HEK293 (cell line): ENCODE results near the gene TNPO3.
A peak's percentile ranks its signal among the peaks of the same experiment; 100 is the strongest.

ENCODE experiments used
- ATF2 ChIP-seq: fragments of 450-650 bp; formaldehyde crosslinking; IDR thresholded peaks from 2 replicates; pipeline ENCODE4 v1.5.1; 2016; ENCODE audit warnings: missing biosample characterization, missing genetic modification characterization, low read depth
- BCL11B ChIP-seq: fragments of 450-650 bp; formaldehyde crosslinking; IDR thresholded peaks from 2 replicates; pipeline ENCODE4 v1.5.1; 2016; ENCODE audit warnings: low read depth, missing biosample characterization, missing genetic modification characterization
- GLIS2 ChIP-seq: fragments of 450-650 bp; formaldehyde crosslinking; IDR thresholded peaks from 2 replicates; pipeline ENCODE4 v1.5.1; 2016; ENCODE audit warnings: missing biosample characterization, missing genetic modification characterization
- IKZF3 ChIP-seq: fragments of 450-650 bp; IDR thresholded peaks from 2 replicates; pipeline ENCODE4 v1.5.0; 2018; ENCODE audit warnings: missing biosample characterization, mild to moderate bottlenecking, missing genetic modification characterization, moderate library complexity
- PRDM4 ChIP-seq: fragments of 450-650 bp; formaldehyde crosslinking; IDR thresholded peaks from 2 replicates; pipeline ENCODE4 v1.5.1; 2017; ENCODE audit warnings: missing biosample characterization, missing genetic modification characterization
- ZBTB17 ChIP-seq: fragments of 450-650 bp; formaldehyde crosslinking; IDR thresholded peaks from 2 replicates; pipeline ENCODE4 v1.5.1; 2016; ENCODE audit warnings: missing biosample characterization, missing genetic modification characterization
- ZBTB21 ChIP-seq: fragments of 450-650 bp; formaldehyde crosslinking; IDR thresholded peaks from 2 replicates; pipeline ENCODE4 v1.5.1; 2017; ENCODE audit warnings: missing biosample characterization, missing genetic modification characterization
- ZFP37 ChIP-seq: fragments of 450-650 bp; formaldehyde crosslinking; IDR thresholded peaks from 2 replicates; pipeline ENCODE4 v1.5.1; 2016; ENCODE audit warnings: missing biosample characterization, missing genetic modification characterization
- ZNF280D ChIP-seq: fragments of 450-650 bp; formaldehyde crosslinking; IDR thresholded peaks from 2 replicates; pipeline ENCODE4 v1.5.1; 2016; ENCODE audit warnings: missing biosample characterization, missing genetic modification characterization
- ZNF324 ChIP-seq: fragments of 450-650 bp; formaldehyde crosslinking; IDR thresholded peaks from 2 replicates; pipeline ENCODE4 v1.5.1; 2016; ENCODE audit warnings: missing biosample characterization, missing genetic modification characterization
- ZNF501 ChIP-seq: fragments of 450-650 bp; formaldehyde crosslinking; IDR thresholded peaks from 2 replicates; pipeline ENCODE4 v1.5.1; 2016; ENCODE audit warnings: missing biosample characterization, missing genetic modification characterization
- ZNF518A ChIP-seq: fragments of 450-650 bp; formaldehyde crosslinking; conservative IDR thresholded peaks from 2 replicates; pipeline ENCODE4 v1.5.1; 2016; ENCODE audit warnings: low read depth, missing biosample characterization, missing genetic modification characterization
- ZNF610 ChIP-seq: fragments of 450-650 bp; formaldehyde crosslinking; IDR thresholded peaks from 2 replicates; pipeline ENCODE4 v1.5.1; 2016; ENCODE audit warnings: missing biosample characterization, missing genetic modification characterization, borderline replicate concordance
- ZNF639 ChIP-seq: fragments of 450-650 bp; formaldehyde crosslinking; IDR thresholded peaks from 2 replicates; pipeline ENCODE4 v1.5.1; 2016; ENCODE audit warnings: missing biosample characterization, missing genetic modification characterization
- ZNF645 ChIP-seq: fragments of 450-650 bp; formaldehyde crosslinking; IDR thresholded peaks from 2 replicates; pipeline ENCODE4; 2016; ENCODE audit warnings: missing biosample characterization, missing genetic modification characterization
- ZNF701 ChIP-seq: fragments of 450-650 bp; formaldehyde crosslinking; IDR thresholded peaks from 2 replicates; pipeline ENCODE4 v1.5.1; 2016; ENCODE audit warnings: missing biosample characterization, missing genetic modification characterization
- ZNF76 ChIP-seq: fragments of 450-650 bp; formaldehyde crosslinking; IDR thresholded peaks from 2 replicates; pipeline ENCODE4; 2016; ENCODE audit warnings: low read depth, missing biosample characterization, missing genetic modification characterization, borderline replicate concordance
- ZSCAN18 ChIP-seq: fragments of 450-650 bp; formaldehyde crosslinking; IDR thresholded peaks from 2 replicates; pipeline ENCODE4 v1.5.1; 2016; ENCODE audit warnings: missing biosample characterization, missing genetic modification characterization
- ZSCAN4 ChIP-seq: fragments of 450-650 bp; formaldehyde crosslinking; IDR thresholded peaks from 2 replicates; pipeline ENCODE4 v1.5.1; 2017; ENCODE audit warnings: missing biosample characterization, missing genetic modification characterization

The TNPO3 gene

GRCh38 chr7:129054438-129055293 lies at the start of gene TNPO3 (continued):
- TF ChIP-seq BCL11B (tag by site-specific recombination) (peak; percentile 44; the same call in 1 of the 2 replicates), ZBTB17 (tag by site-specific recombination) (peak; percentile 95), ZNF610 (tag by site-specific recombination) (peak; percentile 88), GLIS2 (tag by site-specific recombination) (peak; percentile 78), ATF2 (tag by site-specific recombination) (0 out of 2 replicates have a peak, but pooled peaks have one; percentile 8), ZNF645 (tag by site-specific recombination) (0 out of 2 replicates have a peak, but pooled peaks have one; percentile 43), ZSCAN4 (peak; percentile 53; the same call in 1 of the 2 replicates), ZNF324 (peak; percentile 97), PRDM4 (tag by site-specific recombination) (peak; percentile 55), ZNF76 (tag by site-specific recombination) (peak; percentile 89), IKZF3 (peak; percentile 44; the same call in 1 of the 2 replicates), ZNF639 (tag by site-specific recombination) (peak; percentile 98), ZNF701 (tag by site-specific recombination) (no peak), ZNF501 (peak; percentile 98), ZBTB21 (tag by site-specific recombination) (peak; percentile 77), ZNF280D (tag by site-specific recombination) (peak; percentile 81), ZFP37 (tag by site-specific recombination) (peak; percentile 98), ZSCAN18 (tag by site-specific recombination) (no peak; the same call in 1 of the 2 replicates), ZNF518A (tag by site-specific recombination) (peak; percentile 91)
